Measurements from ENCODE around the gene MAST2. TPM values are rescaled to one million over a fixed set of nuclear protein-coding genes. Genes with fewer than 3 reads are reported as not detected.
"Not testable (repeated sequence)": the region's sequence is repeated elsewhere in the genome, so short reads cannot be mapped to it uniquely, and the experiment has no call there.

MAST2 gene
- polyA plus RNA-seq, 1 donor, result 49.7 TPM

DNA sequence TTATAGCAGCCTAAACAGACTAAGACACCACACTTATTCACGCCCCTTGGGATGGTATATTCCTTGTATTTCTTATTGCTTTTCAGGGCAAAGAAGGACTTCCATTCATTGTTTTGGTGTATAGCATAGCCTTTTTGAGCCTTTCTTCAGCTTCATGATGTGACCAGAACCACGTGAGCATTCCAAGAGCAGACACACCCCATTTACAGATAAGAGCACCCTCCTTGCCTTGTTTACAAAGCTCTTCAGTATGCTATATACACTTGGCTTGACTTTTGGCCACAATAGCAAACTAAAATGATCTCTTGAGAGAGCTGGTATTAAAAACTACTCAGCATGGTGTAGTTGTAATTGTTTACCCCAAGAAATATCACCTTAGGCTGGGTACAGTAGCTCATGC lies 250.3 kb downstream of the MAST2 start:
- WGBS (ENCODE audit: insufficient coverage, low lambda C conversion rate), result 0% methylated on average over 1 of the region's 2 CpGs
- Histone ChIP-seq H3K9me3 (ENCODE audit: control insufficient read depth, low read depth, low read length) (peaks cover 7% of the 10 kb centered on the region), H3K4me3 (ENCODE audit: low read length) (no peak overlapping the region), H3K27me3 (ENCODE audit: control insufficient read depth, insufficient read depth, low read length) (no peaks in the 10 kb centered on the region), H3K4me1 (ENCODE audit: control insufficient read depth, insufficient read depth, low read length) (peaks cover 17% of the 10 kb centered on the region), H3K27ac (ENCODE audit: low read length) (peak overlapping the region; percentile 50), H3K36me3 (ENCODE audit: control insufficient read depth, insufficient read depth, low read length) (peaks cover 2% of the 10 kb centered on the region)
- DNase-seq, result peak; percentile 70 to 81

DNA sequence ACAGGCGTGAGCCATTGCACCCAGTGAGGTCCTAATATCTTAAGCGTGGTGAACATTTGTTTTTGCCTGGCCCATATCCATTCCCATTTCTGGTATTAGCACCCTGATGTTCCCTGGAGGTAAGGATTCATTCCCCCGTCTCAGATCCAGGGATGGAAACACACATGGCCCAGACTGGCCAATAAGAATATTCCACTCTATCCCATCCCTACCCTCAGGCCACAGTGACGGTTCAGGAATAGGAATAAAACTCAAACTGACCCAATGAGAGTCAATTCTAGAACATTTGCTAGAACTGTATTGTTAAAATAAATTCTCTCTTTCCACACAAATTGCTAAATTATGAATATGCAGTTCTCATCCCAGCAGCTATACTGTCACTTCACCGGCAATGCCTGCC lies 252.9 kb downstream of the MAST2 start:
- WGBS (ENCODE audit: insufficient coverage, low lambda C conversion rate), result 100% methylated on average over 1 of the region's 5 CpGs
- peaks cover 7% of the 10 kb centered on the region for H3K9me3 ChIP-seq (ENCODE audit: control insufficient read depth, low read depth, low read length)
- H3K4me3 ChIP-seq (ENCODE audit: low read length), result no peak overlapping the region

DNA sequence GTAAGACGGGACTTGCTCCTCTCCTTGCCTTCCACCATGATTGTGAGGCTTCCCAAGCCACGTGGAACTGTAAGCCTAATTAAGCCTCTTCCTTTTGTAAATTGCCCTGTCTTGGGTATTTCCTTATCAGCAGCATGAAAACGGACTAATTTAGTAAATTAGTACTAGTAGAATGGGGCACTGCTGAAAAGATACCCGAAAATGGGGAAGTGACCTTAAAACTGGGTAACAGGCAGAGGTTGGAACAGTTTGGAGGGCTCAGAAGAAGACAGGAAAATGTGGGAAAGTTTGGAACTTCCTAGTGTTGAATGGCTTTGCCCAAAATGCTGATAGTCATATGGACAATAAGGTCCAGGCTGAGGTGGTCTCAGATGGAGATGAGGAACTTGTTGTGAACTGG lies 253.8 kb downstream of the MAST2 start:
- peaks cover 11% of the 10 kb centered on the region for H3K36me3 ChIP-seq (ENCODE audit: control insufficient read depth, insufficient read depth, low read length)
- H3K4me3 ChIP-seq (ENCODE audit: low read length); H3K27ac ChIP-seq (ENCODE audit: low read length); H3K27me3 ChIP-seq (ENCODE audit: control insufficient read depth, insufficient read depth, low read length); H3K9me3 ChIP-seq (ENCODE audit: control insufficient read depth, low read depth, low read length); DNase-seq: not testable (repeated sequence)
- H3K4me1 ChIP-seq (ENCODE audit: control insufficient read depth, insufficient read depth, low read length), result peaks cover 18% of the 10 kb centered on the region
- 86% methylated on average over 2 of the region's 4 CpGs for WGBS (ENCODE audit: insufficient coverage, low lambda C conversion rate)

More for the DNA sequence above, 252.9 kb downstream of the MAST2 start:
- Histone ChIP-seq H3K36me3 (ENCODE audit: control insufficient read depth, insufficient read depth, low read length) (peaks cover 9% of the 10 kb centered on the region), H3K27me3 (ENCODE audit: control insufficient read depth, insufficient read depth, low read length) (no peaks in the 10 kb centered on the region), H3K27ac (ENCODE audit: low read length) (no peak overlapping the region), H3K4me1 (ENCODE audit: control insufficient read depth, insufficient read depth, low read length) (peaks cover 18% of the 10 kb centered on the region)
- no peak for DNase-seq

DNA sequence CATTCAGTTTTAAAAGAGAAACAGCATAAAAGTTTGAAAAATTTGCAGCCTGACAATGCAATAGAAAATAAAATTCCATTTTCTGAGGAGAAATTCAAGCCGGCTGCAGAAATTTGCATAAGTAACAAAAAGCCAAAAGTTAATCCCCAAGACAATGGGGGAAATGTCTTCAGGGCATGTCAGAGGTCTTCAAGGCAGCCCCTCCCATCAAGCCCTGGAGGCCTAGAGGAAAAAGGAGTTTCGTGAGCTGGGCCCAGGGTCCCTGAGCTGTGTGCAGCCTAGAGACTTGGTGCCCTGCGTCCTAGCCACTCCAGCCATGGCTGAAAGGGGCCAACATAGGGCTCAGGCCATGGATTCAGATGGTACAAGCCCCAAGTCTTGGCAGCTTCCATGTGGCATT lies 254.4 kb downstream of the MAST2 start:
- no peak for DNase-seq
- H3K9me3 ChIP-seq (ENCODE audit: control insufficient read depth, low read depth, low read length), result peaks cover 7% of the 10 kb centered on the region
- no peaks in the 10 kb centered on the region for H3K27me3 ChIP-seq (ENCODE audit: control insufficient read depth, insufficient read depth, low read length)
- H3K4me1 ChIP-seq (ENCODE audit: control insufficient read depth, insufficient read depth, low read length), result peaks cover 18% of the 10 kb centered on the region
- no CpG with 5 or more reads among the region's 3 CpGs for WGBS (ENCODE audit: insufficient coverage, low lambda C conversion rate)
- no peak overlapping the region for H3K4me3 ChIP-seq (ENCODE audit: low read length)
- H3K36me3 ChIP-seq (ENCODE audit: control insufficient read depth, insufficient read depth, low read length), result peaks cover 11% of the 10 kb centered on the region
- H3K27ac ChIP-seq (ENCODE audit: low read length), result no peak overlapping the region

DNA sequence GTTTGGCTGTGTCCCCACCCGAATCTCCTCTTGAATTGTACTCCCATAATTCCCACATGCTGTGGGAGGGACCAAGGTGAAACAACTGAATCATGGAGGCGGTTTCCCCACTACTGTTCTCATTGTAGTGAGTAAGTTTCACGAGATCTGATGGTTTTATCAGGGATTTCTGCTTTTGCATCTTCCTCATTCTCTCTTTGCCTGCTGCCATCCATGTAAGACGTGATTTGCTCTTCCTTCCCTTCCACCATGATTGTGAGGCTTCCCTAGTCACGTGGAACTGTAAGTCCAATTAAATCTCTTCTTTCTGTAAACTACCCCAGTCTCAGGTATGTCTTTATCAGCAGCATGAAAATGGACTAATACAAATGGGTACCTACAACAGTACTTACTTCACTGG lies 255.5 kb downstream of the MAST2 start:
- Histone ChIP-seq H3K9me3 (ENCODE audit: control insufficient read depth, low read depth, low read length) (peaks cover 7% of the 10 kb centered on the region), H3K4me1 (ENCODE audit: control insufficient read depth, insufficient read depth, low read length) (peaks cover 19% of the 10 kb centered on the region), H3K4me3 (ENCODE audit: low read length) (no peak overlapping the region), H3K27me3 (ENCODE audit: control insufficient read depth, insufficient read depth, low read length) (no peaks in the 10 kb centered on the region), H3K36me3 (ENCODE audit: control insufficient read depth, insufficient read depth, low read length) (peaks cover 11% of the 10 kb centered on the region), H3K27ac (ENCODE audit: low read length) (peak overlapping the region; percentile 34)
- 100% methylated on average over 2 of the region's 5 CpGs for WGBS (ENCODE audit: insufficient coverage, low lambda C conversion rate)
- DNase-seq, result no peak

DNA sequence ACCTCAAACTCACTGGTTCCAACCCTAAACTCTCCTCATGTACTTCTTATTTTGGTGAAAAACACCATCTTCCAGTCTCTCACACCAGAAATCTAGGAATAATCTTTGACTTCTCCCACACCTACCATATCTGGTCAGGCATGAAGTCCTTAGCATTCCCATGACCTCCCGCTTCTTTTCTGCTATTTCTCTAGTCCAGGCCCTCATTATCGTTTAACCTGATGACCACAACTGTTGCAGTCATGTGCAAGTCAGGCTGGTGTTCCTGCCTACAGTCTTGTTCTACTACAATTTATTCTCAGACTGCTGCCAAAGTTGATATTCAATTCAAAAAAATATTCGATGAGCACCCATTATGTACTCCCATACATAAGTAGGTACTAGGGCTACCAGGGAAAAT lies 257.7 kb downstream of the MAST2 start:
- H3K9me3 ChIP-seq (ENCODE audit: control insufficient read depth, low read depth, low read length), result peaks cover 7% of the 10 kb centered on the region
- peaks cover 20% of the 10 kb centered on the region for H3K4me1 ChIP-seq (ENCODE audit: control insufficient read depth, insufficient read depth, low read length)
- peak in 1 of 2 donors; percentile 14 for DNase-seq
- H3K27me3 ChIP-seq (ENCODE audit: control insufficient read depth, insufficient read depth, low read length), result no peaks in the 10 kb centered on the region
- 70% methylated on average over 2 of the region's 3 CpGs for WGBS (ENCODE audit: insufficient coverage, low lambda C conversion rate)
- H3K4me3 ChIP-seq (ENCODE audit: low read length), result no peak overlapping the region
- H3K27ac ChIP-seq (ENCODE audit: low read length), result peak overlapping the region; percentile 93
- peaks cover 11% of the 10 kb centered on the region for H3K36me3 ChIP-seq (ENCODE audit: control insufficient read depth, insufficient read depth, low read length)

DNA sequence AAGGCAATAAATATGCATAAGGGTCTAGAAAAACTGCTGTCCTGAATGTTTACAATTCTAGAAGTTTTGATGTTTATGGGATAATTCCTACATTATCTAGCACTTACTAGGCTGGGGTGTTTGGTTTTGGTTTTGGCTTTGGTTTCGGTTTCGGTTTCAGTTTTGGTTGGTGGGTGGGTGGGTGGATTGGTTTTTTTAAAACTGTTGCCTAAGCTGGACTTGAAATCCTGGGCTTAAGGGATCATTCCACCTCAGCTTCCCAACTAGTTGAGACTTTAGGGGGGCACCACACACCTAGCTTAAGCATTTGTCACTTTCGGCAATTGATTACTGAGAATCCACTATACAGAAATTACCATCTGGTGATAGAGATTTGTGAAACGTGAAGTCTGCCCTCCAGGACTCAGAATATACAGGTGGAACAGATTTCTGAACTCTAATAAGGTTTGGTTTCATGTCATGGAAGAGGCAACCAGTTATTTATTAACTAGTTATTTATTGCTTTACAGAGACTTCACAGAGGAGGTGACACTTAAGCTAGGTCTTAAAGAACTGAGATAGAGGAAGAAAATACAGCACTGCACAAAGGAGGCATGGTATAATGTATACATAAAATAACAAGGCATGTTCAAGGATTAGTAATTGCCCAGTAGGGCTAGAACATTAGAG lies 259.4 kb downstream of the MAST2 start:
- peak; percentile 49 to 87 for DNase-seq
- Histone ChIP-seq H3K4me1 (ENCODE audit: control insufficient read depth, insufficient read depth, low read length) (peaks cover 20% of the 10 kb centered on the region), H3K27me3 (ENCODE audit: control insufficient read depth, insufficient read depth, low read length) (no peaks in the 10 kb centered on the region), H3K4me3 (ENCODE audit: low read length) (peak overlapping the region; percentile 35), H3K9me3 (ENCODE audit: control insufficient read depth, low read depth, low read length) (peaks cover 6% of the 10 kb centered on the region), H3K27ac (ENCODE audit: low read length) (peak overlapping the region; percentile 93), H3K36me3 (ENCODE audit: control insufficient read depth, insufficient read depth, low read length) (peaks cover 11% of the 10 kb centered on the region)
- WGBS (ENCODE audit: insufficient coverage, low lambda C conversion rate), result no CpG with 5 or more reads among the region's 4 CpGs

DNA sequence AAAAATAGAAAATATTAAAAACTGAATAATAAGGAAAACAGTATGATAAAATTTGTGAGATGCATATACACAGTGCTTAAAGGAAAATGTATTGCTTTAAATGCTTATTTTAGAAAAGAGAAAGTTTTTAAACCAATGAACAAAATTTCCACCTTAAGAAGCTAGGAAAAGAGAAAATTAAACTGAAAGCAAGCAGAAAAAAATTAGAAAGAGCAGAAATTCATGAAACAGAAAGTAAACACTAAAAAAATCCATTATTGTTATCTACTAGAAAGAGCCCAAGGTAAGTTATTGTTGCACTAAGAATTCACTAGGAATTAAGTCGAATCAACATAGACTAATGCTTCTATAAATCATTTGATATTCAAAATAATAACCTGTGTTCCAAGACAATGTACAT lies 261.3 kb downstream of the MAST2 start:
- peak overlapping the region; percentile 62 for H3K27ac ChIP-seq (ENCODE audit: low read length)
- no peak for DNase-seq
- H3K9me3 ChIP-seq (ENCODE audit: control insufficient read depth, low read depth, low read length), result no peaks in the 10 kb centered on the region
- H3K27me3 ChIP-seq (ENCODE audit: control insufficient read depth, insufficient read depth, low read length), result no peaks in the 10 kb centered on the region
- H3K4me3 ChIP-seq (ENCODE audit: low read length), result no peak overlapping the region
- H3K36me3 ChIP-seq (ENCODE audit: control insufficient read depth, insufficient read depth, low read length), result peaks cover 7% of the 10 kb centered on the region
- peaks cover 11% of the 10 kb centered on the region for H3K4me1 ChIP-seq (ENCODE audit: control insufficient read depth, insufficient read depth, low read length)
- WGBS (ENCODE audit: insufficient coverage, low lambda C conversion rate), result no CpG with 5 or more reads among the region's 1 CpG

DNA sequence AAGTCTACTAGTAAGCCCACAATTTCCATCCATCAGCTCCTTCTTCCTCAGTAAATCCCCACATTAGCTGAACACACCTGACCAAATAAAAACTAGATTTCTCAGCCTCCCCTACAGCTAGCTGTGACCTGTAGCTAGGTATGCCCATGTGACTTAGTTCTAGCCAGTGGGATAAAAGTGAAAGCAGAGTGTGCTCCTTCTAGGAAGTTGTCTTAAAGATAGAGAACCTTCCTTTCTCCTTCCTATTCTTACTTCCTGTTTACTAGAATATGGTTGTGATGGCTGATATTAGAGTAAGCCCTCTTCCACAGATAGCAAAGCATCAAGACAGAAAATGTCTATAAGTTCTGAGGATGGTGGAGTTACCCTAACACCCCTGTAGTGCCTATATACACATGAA lies 262.0 kb downstream of the MAST2 start:
- H3K4me1 ChIP-seq (ENCODE audit: control insufficient read depth, insufficient read depth, low read length), result peaks cover 11% of the 10 kb centered on the region
- no peak overlapping the region for H3K4me3 ChIP-seq (ENCODE audit: low read length)
- H3K27ac ChIP-seq (ENCODE audit: low read length), result peak overlapping the region; percentile 62
- no peaks in the 10 kb centered on the region for H3K9me3 ChIP-seq (ENCODE audit: control insufficient read depth, low read depth, low read length)
- H3K27me3 ChIP-seq (ENCODE audit: control insufficient read depth, insufficient read depth, low read length), result no peaks in the 10 kb centered on the region
- peaks cover 7% of the 10 kb centered on the region for H3K36me3 ChIP-seq (ENCODE audit: control insufficient read depth, insufficient read depth, low read length)
- peak; percentile 55 to 81 for DNase-seq

DNA sequence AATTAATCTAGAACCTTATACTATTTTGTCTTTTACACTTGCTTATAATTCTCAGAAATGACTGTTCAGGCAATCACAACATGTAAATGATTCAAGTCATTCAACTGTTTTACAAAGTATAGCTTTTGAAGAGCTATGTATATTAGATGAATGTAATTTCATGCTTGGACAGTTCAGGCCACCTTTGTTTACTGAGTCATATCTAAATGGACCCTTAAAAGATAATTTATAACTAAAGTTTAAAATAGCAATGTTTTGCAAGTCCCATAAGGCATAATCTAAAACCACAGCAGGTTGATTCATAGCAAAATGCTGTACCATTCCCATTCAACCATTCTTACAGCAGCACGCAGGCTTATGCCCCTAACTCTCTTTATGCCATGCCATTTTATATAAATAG lies 264.2 kb downstream of the MAST2 start:
- H3K36me3 ChIP-seq (ENCODE audit: control insufficient read depth, insufficient read depth, low read length), result no peaks in the 10 kb centered on the region
- H3K9me3 ChIP-seq (ENCODE audit: control insufficient read depth, low read depth, low read length), result no peaks in the 10 kb centered on the region
- H3K4me1 ChIP-seq (ENCODE audit: control insufficient read depth, insufficient read depth, low read length), result peaks cover 11% of the 10 kb centered on the region
- H3K27ac ChIP-seq (ENCODE audit: low read length), result no peak overlapping the region
- no peak for DNase-seq
- H3K4me3 ChIP-seq (ENCODE audit: low read length), result no peak overlapping the region
- no peaks in the 10 kb centered on the region for H3K27me3 ChIP-seq (ENCODE audit: control insufficient read depth, insufficient read depth, low read length)
- 83% methylated on average over 1 of the region's 1 CpG for WGBS (ENCODE audit: insufficient coverage, low lambda C conversion rate)

DNA sequence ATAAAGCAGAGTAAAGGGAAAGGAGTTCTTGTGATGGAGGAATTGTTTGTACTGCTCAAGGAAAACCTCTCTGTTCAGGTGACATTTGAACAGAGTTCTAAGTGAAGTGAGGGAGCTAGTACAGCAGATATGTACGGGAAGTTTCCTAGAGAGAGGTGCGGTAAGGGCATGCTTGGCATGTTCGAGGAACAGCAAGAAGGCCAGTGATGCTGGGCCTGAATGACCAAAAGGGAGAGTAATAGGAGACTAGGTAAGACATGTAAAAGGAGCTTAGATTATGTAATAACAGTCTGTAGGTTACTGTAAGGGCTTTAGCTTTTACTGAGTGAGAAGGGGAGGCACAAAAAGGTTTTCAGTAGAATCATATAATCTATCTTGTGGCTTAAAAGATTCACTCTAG lies 265.1 kb downstream of the MAST2 start:
- no peak overlapping the region for H3K4me3 ChIP-seq (ENCODE audit: low read length)
- DNase-seq, result no peak
- H3K27me3 ChIP-seq (ENCODE audit: control insufficient read depth, insufficient read depth, low read length), result no peaks in the 10 kb centered on the region
- H3K27ac ChIP-seq (ENCODE audit: low read length), result no peak overlapping the region
- no peaks in the 10 kb centered on the region for H3K36me3 ChIP-seq (ENCODE audit: control insufficient read depth, insufficient read depth, low read length)
- peaks cover 6% of the 10 kb centered on the region for H3K4me1 ChIP-seq (ENCODE audit: control insufficient read depth, insufficient read depth, low read length)
- H3K9me3 ChIP-seq (ENCODE audit: control insufficient read depth, low read depth, low read length), result no peaks in the 10 kb centered on the region
- WGBS (ENCODE audit: insufficient coverage, low lambda C conversion rate), result 92% methylated on average over 2 of the region's 3 CpGs

All from large intestine (tissue), 3 donors.